Measurements from ENCODE around the gene POGK. TPM values are rescaled to one million over a fixed set of nuclear protein-coding genes. Genes with fewer than 3 reads are reported as not detected.

Gene POGK
- total and polyA plus RNA-seq, 10 of the 15 experiments (the other 5 are each of a cell fraction or from before 2014, with no cell fraction given), result 5.3 to 34.6 (median 18.7) TPM

GRCh38 chr1:166875734-166876539 is 36.7 kb downstream of the POGK start, which contains the start of gene TADA1 (continued):
- TF ChIP-seq, protein P1, sequence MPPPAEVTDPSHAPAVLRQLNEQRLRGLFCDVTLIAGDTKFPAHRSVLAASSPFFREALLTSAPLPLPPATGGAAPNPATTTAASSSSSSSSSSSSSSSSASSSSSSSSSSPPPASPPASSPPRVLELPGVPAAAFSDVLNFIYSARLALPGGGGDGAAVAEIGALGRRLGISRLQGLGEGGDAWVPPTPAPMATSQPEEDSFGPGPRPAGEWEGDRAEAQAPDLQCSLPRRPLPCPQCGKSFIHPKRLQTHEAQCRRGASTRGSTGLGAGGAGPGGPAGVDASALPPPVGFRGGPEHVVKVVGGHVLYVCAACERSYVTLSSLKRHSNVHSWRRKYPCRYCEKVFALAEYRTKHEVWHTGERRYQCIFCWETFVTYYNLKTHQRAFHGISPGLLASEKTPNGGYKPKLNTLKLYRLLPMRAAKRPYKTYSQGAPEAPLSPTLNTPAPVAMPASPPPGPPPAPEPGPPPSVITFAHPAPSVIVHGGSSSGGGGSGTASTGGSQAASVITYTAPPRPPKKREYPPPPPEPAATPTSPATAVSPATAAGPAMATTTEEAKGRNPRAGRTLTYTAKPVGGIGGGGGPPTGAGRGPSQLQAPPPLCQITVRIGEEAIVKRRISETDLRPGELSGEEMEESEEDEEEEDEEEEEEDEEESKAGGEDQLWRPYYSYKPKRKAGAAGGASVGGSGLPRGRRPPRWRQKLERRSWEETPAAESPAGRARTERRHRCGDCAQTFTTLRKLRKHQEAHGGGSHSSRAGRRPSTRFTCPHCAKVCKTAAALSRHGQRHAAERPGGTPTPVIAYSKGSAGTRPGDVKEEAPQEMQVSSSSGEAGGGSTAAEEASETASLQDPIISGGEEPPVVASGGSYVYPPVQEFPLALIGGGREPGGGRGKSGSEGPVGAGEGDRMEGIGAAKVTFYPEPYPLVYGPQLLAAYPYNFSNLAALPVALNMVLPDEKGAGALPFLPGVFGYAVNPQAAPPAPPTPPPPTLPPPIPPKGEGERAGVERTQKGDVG (CRISPR knock-in tag; IDR thresholded peaks at IDR 0.05), result peak; percentile 95
- TF ChIP-seq, protein P2, sequence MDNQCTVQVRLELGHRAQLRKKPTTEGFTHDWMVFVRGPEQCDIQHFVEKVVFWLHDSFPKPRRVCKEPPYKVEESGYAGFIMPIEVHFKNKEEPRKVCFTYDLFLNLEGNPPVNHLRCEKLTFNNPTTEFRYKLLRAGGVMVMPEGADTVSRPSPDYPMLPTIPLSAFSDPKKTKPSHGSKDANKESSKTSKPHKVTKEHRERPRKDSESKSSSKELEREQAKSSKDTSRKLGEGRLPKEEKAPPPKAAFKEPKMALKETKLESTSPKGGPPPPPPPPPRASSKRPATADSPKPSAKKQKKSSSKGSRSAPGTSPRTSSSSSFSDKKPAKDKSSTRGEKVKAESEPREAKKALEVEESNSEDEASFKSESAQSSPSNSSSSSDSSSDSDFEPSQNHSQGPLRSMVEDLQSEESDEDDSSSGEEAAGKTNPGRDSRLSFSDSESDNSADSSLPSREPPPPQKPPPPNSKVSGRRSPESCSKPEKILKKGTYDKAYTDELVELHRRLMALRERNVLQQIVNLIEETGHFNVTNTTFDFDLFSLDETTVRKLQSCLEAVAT (IDR thresholded peaks at IDR 0.05), result peak; percentile 91
- TF ChIP-seq PAX8 (IDR thresholded peaks at IDR 0.05) (no peak), TCF3 (IDR thresholded peaks at IDR 0.05; ENCODE audit: borderline replicate concordance, insufficient read depth, low read depth, low read length) (0 out of 2 replicates have a peak, but pooled peaks have one; percentile 10), SMAD1 (IDR thresholded peaks at IDR 0.05; ENCODE audit: low read depth, partially characterized antibody) (no peak), TAF1 (IDR thresholded peaks at IDR 0.05; ENCODE audit: borderline replicate concordance, low read depth, low read length) (peak; percentile 80), ZNF24 (IDR thresholded peaks at IDR 0.05) (no peak), CREB1 (IDR thresholded peaks at IDR 0.05; ENCODE audit: low read depth) (peak; percentile 75), RFX5 (IDR thresholded peaks at IDR 0.05; ENCODE audit: low read depth, low read length) (peak; percentile 48; the same call in 1 of the 2 replicates), JUNB (IDR thresholded peaks at IDR 0.05) (no peak), SREBF2 (IDR thresholded peaks at IDR 0.05; ENCODE audit: low read length) (no peak), TCF7 (IDR thresholded peaks at IDR 0.05; ENCODE audit: borderline replicate concordance) (no peak), POLR2AphosphoS5 (IDR thresholded peaks at IDR 0.05; ENCODE audit: low read length) (0 out of 2 replicates have a peak, but pooled peaks have one; percentile 52), RCOR1 (conservative IDR thresholded peaks at IDR 0.05; ENCODE audit: low read depth, low read length) (0 out of 2 replicates have a peak, but pooled peaks have one; percentile 45), ZNF207 (IDR thresholded peaks at IDR 0.05; ENCODE audit: borderline replicate concordance) (peak; percentile 63; the same call in 1 of the 2 replicates), FOXM1 (IDR thresholded peaks at IDR 0.05; ENCODE audit: low read depth, low read length) (no peak), RAD21 (IDR thresholded peaks at IDR 0.05; ENCODE audit: insufficient read depth, low read depth, low read length) (peak; percentile 10; the same call in 1 of the 2 replicates), EP300 (IDR thresholded peaks at IDR 0.05; ENCODE audit: borderline replicate concordance in 1 of 2, control insufficient read depth in 1 of 2, low read depth in 2 of 2, low read length in 2 of 2) (peak; percentile 22 to 52; a peak in 1 of 4 replicates), NBN (IDR thresholded peaks at IDR 0.05) (peak; percentile 92), TCF12 (IDR thresholded peaks at IDR 0.05; ENCODE audit: low read depth, low read length) (0 out of 2 replicates have a peak, but pooled peaks have one; percentile 23), SP1 (IDR thresholded peaks at IDR 0.05; ENCODE audit: low read depth, low read length) (peak; percentile 74), IKZF1 (conservative IDR thresholded peaks at IDR 0.05) (peak; percentile 89)
- TF ChIP-seq, protein P3, sequence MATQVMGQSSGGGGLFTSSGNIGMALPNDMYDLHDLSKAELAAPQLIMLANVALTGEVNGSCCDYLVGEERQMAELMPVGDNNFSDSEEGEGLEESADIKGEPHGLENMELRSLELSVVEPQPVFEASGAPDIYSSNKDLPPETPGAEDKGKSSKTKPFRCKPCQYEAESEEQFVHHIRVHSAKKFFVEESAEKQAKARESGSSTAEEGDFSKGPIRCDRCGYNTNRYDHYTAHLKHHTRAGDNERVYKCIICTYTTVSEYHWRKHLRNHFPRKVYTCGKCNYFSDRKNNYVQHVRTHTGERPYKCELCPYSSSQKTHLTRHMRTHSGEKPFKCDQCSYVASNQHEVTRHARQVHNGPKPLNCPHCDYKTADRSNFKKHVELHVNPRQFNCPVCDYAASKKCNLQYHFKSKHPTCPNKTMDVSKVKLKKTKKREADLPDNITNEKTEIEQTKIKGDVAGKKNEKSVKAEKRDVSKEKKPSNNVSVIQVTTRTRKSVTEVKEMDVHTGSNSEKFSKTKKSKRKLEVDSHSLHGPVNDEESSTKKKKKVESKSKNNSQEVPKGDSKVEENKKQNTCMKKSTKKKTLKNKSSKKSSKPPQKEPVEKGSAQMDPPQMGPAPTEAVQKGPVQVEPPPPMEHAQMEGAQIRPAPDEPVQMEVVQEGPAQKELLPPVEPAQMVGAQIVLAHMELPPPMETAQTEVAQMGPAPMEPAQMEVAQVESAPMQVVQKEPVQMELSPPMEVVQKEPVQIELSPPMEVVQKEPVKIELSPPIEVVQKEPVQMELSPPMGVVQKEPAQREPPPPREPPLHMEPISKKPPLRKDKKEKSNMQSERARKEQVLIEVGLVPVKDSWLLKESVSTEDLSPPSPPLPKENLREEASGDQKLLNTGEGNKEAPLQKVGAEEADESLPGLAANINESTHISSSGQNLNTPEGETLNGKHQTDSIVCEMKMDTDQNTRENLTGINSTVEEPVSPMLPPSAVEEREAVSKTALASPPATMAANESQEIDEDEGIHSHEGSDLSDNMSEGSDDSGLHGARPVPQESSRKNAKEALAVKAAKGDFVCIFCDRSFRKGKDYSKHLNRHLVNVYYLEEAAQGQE (IDR thresholded peaks at IDR 0.05; ENCODE audit: low read depth, low read length), result no peak
